ENCODE measurements around the gene COMMD7. TPM values are rescaled to one million over a fixed set of nuclear protein-coding genes. Genes with fewer than 3 reads are reported as not detected.
"Not testable (repeated sequence)": the region's sequence is repeated elsewhere in the genome, so short reads cannot be mapped to it uniquely, and the experiment has no call there.

The COMMD7 gene
- total RNA-seq, 2 donors from 2014 or later: 21.2 to 49.2 TPM

GRCh38 chr20:32773223-32773622 is 30.0 kb upstream of the COMMD7 start:
- Mint-ChIP-seq H3K27ac (peak overlapping the region; percentile 79), H3K4me3 (no peak overlapping the region)

GRCh38 chr20:32772046-32772445 is 28.8 kb upstream of the COMMD7 start:
- H3K9me3 Mint-ChIP-seq: no peaks in the 10 kb centered on the region
- Histone ChIP-seq H3K9ac (ENCODE audit: extremely low read depth, low read length, poor library complexity, severe bottlenecking) (no peak overlapping the region), H3K36me3 (ENCODE audit: control insufficient read depth, insufficient read depth, low read length) (peaks cover 51% of the 10 kb centered on the region), H3K4me1 (ENCODE audit: control insufficient read depth, insufficient read depth, low read length) (peaks cover 15% of the 10 kb centered on the region), H3K27ac (ENCODE audit: low read depth, low read length) (no peak overlapping the region), H3K4me3 (ENCODE audit: low read length) (peak overlapping the region; percentile 13), H3K27me3 (ENCODE audit: control insufficient read depth, insufficient read depth, low read length, poor library complexity, severe bottlenecking) (no peaks in the 10 kb centered on the region), H3K9me3 (ENCODE audit: control insufficient read depth, low read length) (no peaks in the 10 kb centered on the region)
- peaks cover 47% of the 10 kb centered on the region for H3K36me3 Mint-ChIP-seq (ENCODE audit: low read depth)
- H3K4me3 Mint-ChIP-seq: no peak overlapping the region
- H3K4me1 Mint-ChIP-seq: peaks cover 56% of the 10 kb centered on the region
- no peak for DNase-seq
- TF ChIP-seq CTCF (conservative IDR thresholded peaks at IDR 0.05): no peak
- H3K27me3 Mint-ChIP-seq (ENCODE audit: insufficient read depth): no peaks in the 10 kb centered on the region
- 84 to 100% methylated on average over 2 to 3 of the region's 3 CpGs for WGBS, 2 experiments (ENCODE audit: insufficient coverage in 1 of 2, insufficient read length in 1 of 2)
- H3K27ac Mint-ChIP-seq: peak overlapping the region; percentile 33

More at GRCh38 chr20:32773223-32773622, 30.0 kb upstream of the COMMD7 start:
- Histone ChIP-seq H3K36me3 (ENCODE audit: control insufficient read depth, insufficient read depth, low read length) (peaks cover 53% of the 10 kb centered on the region), H3K27me3 (ENCODE audit: control insufficient read depth, insufficient read depth, low read length, poor library complexity, severe bottlenecking) (no peaks in the 10 kb centered on the region), H3K9ac (ENCODE audit: extremely low read depth, low read length, poor library complexity, severe bottlenecking) (no peak overlapping the region), H3K4me3 (ENCODE audit: low read length) (no peak overlapping the region), H3K27ac (ENCODE audit: low read depth, low read length) (no peak overlapping the region), H3K4me1 (ENCODE audit: control insufficient read depth, insufficient read depth, low read length) (peaks cover 20% of the 10 kb centered on the region), H3K9me3 (ENCODE audit: control insufficient read depth, low read length) (no peaks in the 10 kb centered on the region)
- 87 to 93% methylated on average over 2 of the region's 2 CpGs for WGBS, 2 experiments (ENCODE audit: insufficient coverage in 1 of 2, insufficient read length in 1 of 2)
- DNase-seq: no peak
- no peak for TF ChIP-seq CTCF (conservative IDR thresholded peaks at IDR 0.05)
- Mint-ChIP-seq H3K9me3 (no peaks in the 10 kb centered on the region), H3K27me3 (ENCODE audit: insufficient read depth) (no peaks in the 10 kb centered on the region), H3K4me1 (peaks cover 54% of the 10 kb centered on the region), H3K36me3 (ENCODE audit: low read depth) (peaks cover 40% of the 10 kb centered on the region)

- H3K9me3 ChIP-seq (ENCODE audit: control insufficient read depth, low read length): no peaks in the 10 kb centered on the region
- no peaks in the 10 kb centered on the region for H3K9me3 Mint-ChIP-seq
- no peak overlapping the region for H3K4me3 Mint-ChIP-seq
- no peaks in the 10 kb centered on the region for H3K27me3 ChIP-seq (ENCODE audit: control insufficient read depth, insufficient read depth, low read length, poor library complexity, severe bottlenecking)
- H3K4me3 ChIP-seq (ENCODE audit: low read length): no peak overlapping the region
- TF ChIP-seq CTCF (conservative IDR thresholded peaks at IDR 0.05): no peak
- H3K4me1 Mint-ChIP-seq: peaks cover 46% of the 10 kb centered on the region
- peaks cover 7% of the 10 kb centered on the region for H3K4me1 ChIP-seq (ENCODE audit: control insufficient read depth, insufficient read depth, low read length)
- peak overlapping the region; percentile 80 for H3K27ac Mint-ChIP-seq
- no peak for DNase-seq
- H3K27me3 Mint-ChIP-seq (ENCODE audit: insufficient read depth): no peaks in the 10 kb centered on the region
- no peak overlapping the region for H3K9ac ChIP-seq (ENCODE audit: extremely low read depth, low read length, poor library complexity, severe bottlenecking)
- H3K36me3 ChIP-seq (ENCODE audit: control insufficient read depth, insufficient read depth, low read length): peaks cover 46% of the 10 kb centered on the region
- WGBS, 2 experiments (ENCODE audit: insufficient coverage in 1 of 2, insufficient read length in 1 of 2): 92 to 96% methylated on average over 9 of the region's 9 CpGs
- no peak overlapping the region for H3K27ac ChIP-seq (ENCODE audit: low read depth, low read length)
- peaks cover 47% of the 10 kb centered on the region for H3K36me3 Mint-ChIP-seq (ENCODE audit: low read depth)
Observed at GRCh38 chr20:32767418-32768198, 24.3 kb upstream of the COMMD7 start.

GRCh38 chr20:32765230-32765875 is 22.1 kb upstream of the COMMD7 start:
- Histone ChIP-seq H3K9ac (ENCODE audit: extremely low read depth, low read length, poor library complexity, severe bottlenecking) (peak overlapping the region; percentile 79), H3K36me3 (ENCODE audit: control insufficient read depth, insufficient read depth, low read length) (peaks cover 35% of the 10 kb centered on the region), H3K4me3 (ENCODE audit: low read length) (peak overlapping the region; percentile 90)
- peaks cover 41% of the 10 kb centered on the region for H3K36me3 Mint-ChIP-seq (ENCODE audit: low read depth)
- H3K4me1 Mint-ChIP-seq: peaks cover 43% of the 10 kb centered on the region
- H3K27ac ChIP-seq (ENCODE audit: low read depth, low read length); H3K27me3 Mint-ChIP-seq (ENCODE audit: insufficient read depth); H3K27me3 ChIP-seq (ENCODE audit: control insufficient read depth, insufficient read depth, low read length, poor library complexity, severe bottlenecking); H3K9me3 Mint-ChIP-seq; H3K4me1 ChIP-seq (ENCODE audit: control insufficient read depth, insufficient read depth, low read length); DNase-seq; H3K9me3 ChIP-seq (ENCODE audit: control insufficient read depth, low read length): not testable (repeated sequence)
- H3K27ac Mint-ChIP-seq: peak overlapping the region; percentile 97
- WGBS, 2 experiments (ENCODE audit: insufficient coverage in 1 of 2, insufficient read length in 1 of 2): 86% methylated on average over 9 to 16 of the region's 17 CpGs
- H3K4me3 Mint-ChIP-seq: peak overlapping the region; percentile 100
